ENCODE results near the gene HS3ST2.
"Not testable (repeated sequence)": the region's sequence is repeated elsewhere in the genome, so short reads cannot be mapped to it uniquely, and the experiment has no call there.

DNA sequence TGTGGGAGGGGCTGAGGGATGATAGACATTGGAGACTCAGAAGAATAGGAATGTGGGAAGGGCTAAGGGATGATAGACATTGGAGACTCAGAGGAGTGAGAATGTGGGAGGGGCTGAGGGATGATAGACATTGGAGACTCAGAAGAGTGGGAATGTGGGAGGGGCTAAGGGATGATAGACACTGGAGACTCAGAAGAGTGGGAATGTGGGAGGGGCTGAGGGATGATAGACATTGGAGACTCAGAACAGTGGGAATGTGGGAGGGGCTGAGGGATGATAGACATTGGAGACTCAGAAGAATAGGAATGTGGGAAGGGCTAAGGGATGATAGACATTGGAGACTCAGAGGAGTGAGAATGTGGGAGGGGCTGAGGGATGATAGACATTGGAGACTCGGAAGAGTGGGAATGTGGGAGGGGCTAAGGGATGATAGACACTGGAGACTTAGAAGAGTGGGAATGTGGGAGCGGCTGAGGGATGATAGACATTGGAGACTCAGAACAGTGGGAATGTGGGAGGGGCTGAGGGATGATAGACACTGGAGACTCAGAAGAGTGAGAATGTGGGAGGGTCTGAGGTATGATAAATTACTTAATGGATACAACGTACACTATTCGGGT lies 125.9 kb downstream of the HS3ST2 start:
- TF ChIP-seq, protein P1, sequence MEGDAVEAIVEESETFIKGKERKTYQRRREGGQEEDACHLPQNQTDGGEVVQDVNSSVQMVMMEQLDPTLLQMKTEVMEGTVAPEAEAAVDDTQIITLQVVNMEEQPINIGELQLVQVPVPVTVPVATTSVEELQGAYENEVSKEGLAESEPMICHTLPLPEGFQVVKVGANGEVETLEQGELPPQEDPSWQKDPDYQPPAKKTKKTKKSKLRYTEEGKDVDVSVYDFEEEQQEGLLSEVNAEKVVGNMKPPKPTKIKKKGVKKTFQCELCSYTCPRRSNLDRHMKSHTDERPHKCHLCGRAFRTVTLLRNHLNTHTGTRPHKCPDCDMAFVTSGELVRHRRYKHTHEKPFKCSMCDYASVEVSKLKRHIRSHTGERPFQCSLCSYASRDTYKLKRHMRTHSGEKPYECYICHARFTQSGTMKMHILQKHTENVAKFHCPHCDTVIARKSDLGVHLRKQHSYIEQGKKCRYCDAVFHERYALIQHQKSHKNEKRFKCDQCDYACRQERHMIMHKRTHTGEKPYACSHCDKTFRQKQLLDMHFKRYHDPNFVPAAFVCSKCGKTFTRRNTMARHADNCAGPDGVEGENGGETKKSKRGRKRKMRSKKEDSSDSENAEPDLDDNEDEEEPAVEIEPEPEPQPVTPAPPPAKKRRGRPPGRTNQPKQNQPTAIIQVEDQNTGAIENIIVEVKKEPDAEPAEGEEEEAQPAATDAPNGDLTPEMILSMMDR (IDR thresholded peaks at IDR 0.05; ENCODE audit: insufficient read depth, low read depth, low read length), result not testable (repeated sequence)
- TF ChIP-seq EZH2 (IDR thresholded peaks at IDR 0.05; ENCODE audit: insufficient read depth, low read length), result not testable (repeated sequence)
